HFFc6 (cell line): ENCODE results near the gene PGGHG. TPM values are rescaled to one million over a fixed set of nuclear protein-coding genes. Genes with fewer than 3 reads are reported as not detected.

Experiments used
- DNase-seq: peaks from one replicate; pipeline ENCODE4 v3.0.0-alpha.2; 2018
- H3K27ac Mint-ChIP-seq: 2 replicates; pipeline ENCODE4 v1.8.0; 2020; ENCODE audit warnings: mild to moderate bottlenecking, mixed read lengths
- H3K27me3 Mint-ChIP-seq: 2 replicates; pipeline ENCODE4 v1.8.0; 2021; ENCODE audit warnings: mild to moderate bottlenecking, moderate library complexity, mixed read lengths; ENCODE audit not compliant: insufficient read depth
- H3K36me3 Mint-ChIP-seq: 2 replicates; pipeline ENCODE4 v1.8.0; 2021; ENCODE audit warnings: low read depth, mixed read lengths
- H3K4me1 Mint-ChIP-seq: 2 replicates; pipeline ENCODE4 v1.8.0; 2020; ENCODE audit warnings: low read depth, mixed read lengths
- H3K4me3 Mint-ChIP-seq: 2 replicates; pipeline ENCODE4 v1.8.0; 2020; ENCODE audit warnings: mild to moderate bottlenecking, moderate library complexity, mixed read lengths
- H3K9me3 Mint-ChIP-seq: 2 replicates; pipeline ENCODE4 v1.8.0; 2020; ENCODE audit warnings: mild to moderate bottlenecking, mixed read lengths
- CTCF ChIP-seq: fragments of 200-600 bp; sonication (generic); IDR thresholded peaks from 2 replicates; pipeline ENCODE4 v1.5.0; 2021; ENCODE audit warnings: antibody characterized with exemption, mild to moderate bottlenecking
- long read RNA-seq: library from polyadenylated mRNA; unstranded; transcript quantifications from one replicate; pipeline ENCODE4 v2.0.0, GENCODE V29; 2019
- total RNA-seq, 6 experiments: library from RNA; stranded (reverse); fragmentation: NEBNext Ultra II Directional; extraction: Animal tissue kit (Norgen Biotek cat#: 25700); gene quantifications; 2 replicates in 1 of 6; 3 replicates in 5 of 6; pipeline ENCODE4 v1.2.3, GENCODE V29; 2021

PGGHG gene
- total RNA-seq = 10 to 100 TPM in 4 of 6 experiments, 1 to 10 TPM in 2; 9.7 to 12.2 (median 11.4) TPM
- long read RNA-seq, partial matches to known transcripts = 4 of 5 reads
- long read RNA-seq, other reads (novel, unspliced or antisense) = 1 of 5 reads

- DNase-seq = no peak
- Mint-ChIP-seq H3K4me3 (peak within 1 kb of the TSS; percentile 66), H3K4me1 (no peaks in the 10 kb centered on the region), H3K36me3 (no peaks in the 10 kb centered on the region), H3K9me3 (no peaks in the 10 kb centered on the region), H3K27me3 (peaks cover 4% of the 10 kb centered on the region; the same call in 1 of the 2 replicates), H3K27ac (no peak within 1 kb of the TSS)
- no peak for TF ChIP-seq CTCF
Observed at GRCh38 chr11:288478-289397, at the start of gene PGGHG. TSS of gene PGGHG (plus strand) at chr11:289126. CDS start at chr11:289817, 691 bp downstream.

GRCh38 chr11:240315-240714 lies 48.6 kb upstream of the PGGHG start:
- no peak overlapping the region for H3K4me3 Mint-ChIP-seq
- peaks cover 38% of the 10 kb centered on the region for H3K4me1 Mint-ChIP-seq
- no peaks in the 10 kb centered on the region for H3K9me3 Mint-ChIP-seq
- no peak overlapping the region for H3K27ac Mint-ChIP-seq
- no peak for TF ChIP-seq CTCF
- peaks cover 3% of the 10 kb centered on the region; the same call in 1 of the 2 replicates for H3K27me3 Mint-ChIP-seq
- DNase-seq = no peak
- peaks cover 27% of the 10 kb centered on the region for H3K36me3 Mint-ChIP-seq

GRCh38 chr11:241634-242033 lies 47.3 kb upstream of the PGGHG start:
- Mint-ChIP-seq H3K9me3 (no peaks in the 10 kb centered on the region), H3K4me1 (peaks cover 35% of the 10 kb centered on the region), H3K36me3 (peaks cover 30% of the 10 kb centered on the region), H3K27ac (no peak overlapping the region; the same call in 1 of the 2 replicates), H3K4me3 (no peak overlapping the region), H3K27me3 (peaks cover 3% of the 10 kb centered on the region; the same call in 1 of the 2 replicates)
- DNase-seq = no peak
- TF ChIP-seq CTCF = no peak

- Mint-ChIP-seq H3K27ac (no peak overlapping the region), H3K4me3 (no peak overlapping the region), H3K4me1 (peaks cover 17% of the 10 kb centered on the region), H3K36me3 (peaks cover 36% of the 10 kb centered on the region), H3K9me3 (no peaks in the 10 kb centered on the region), H3K27me3 (peaks cover 3% of the 10 kb centered on the region; the same call in 1 of the 2 replicates)
- no peak for DNase-seq
- no peak for TF ChIP-seq CTCF
Observed at GRCh38 chr11:244376-244775, 44.5 kb upstream of the PGGHG start.

- Mint-ChIP-seq H3K9me3 (no peaks in the 10 kb centered on the region), H3K36me3 (peaks cover 35% of the 10 kb centered on the region), H3K27me3 (no peaks in the 10 kb centered on the region; the same call in 1 of the 2 replicates), H3K4me3 (no peak overlapping the region), H3K4me1 (no peaks in the 10 kb centered on the region), H3K27ac (no peak overlapping the region; the same call in 1 of the 2 replicates)
- no peak for DNase-seq
- TF ChIP-seq CTCF = no peak
Observed at GRCh38 chr11:249062-249461, 39.9 kb upstream of the PGGHG start.
